ENCODE measurements around the gene SHISA9.

DNA sequence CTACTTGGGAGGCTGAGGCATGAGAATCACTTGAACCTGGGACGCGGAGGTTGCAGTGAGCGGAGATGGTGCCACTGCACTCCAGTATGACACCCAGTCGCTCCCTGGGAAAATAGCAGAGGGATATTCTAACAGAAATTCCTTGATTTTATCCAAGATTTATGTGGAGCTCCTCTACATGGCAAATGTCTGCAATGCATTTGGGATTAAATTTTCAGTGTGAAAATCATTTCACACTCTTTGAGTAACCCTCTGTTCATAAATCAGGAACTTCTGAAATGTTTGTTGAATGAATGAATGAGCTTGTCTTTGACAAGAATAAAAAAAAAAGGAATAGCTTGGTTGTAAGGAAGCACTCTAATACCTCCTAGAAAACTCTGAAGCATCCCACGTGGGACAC is 305.8 kb downstream of the SHISA9 start:
- no peak for TF ChIP-seq CTCF (IDR thresholded peaks at IDR 0.05)
- TF ChIP-seq POLR2A (IDR thresholded peaks at IDR 0.05), result no peak
